ENCODE results near the gene CRB3.

Gene CRB3

DNA sequence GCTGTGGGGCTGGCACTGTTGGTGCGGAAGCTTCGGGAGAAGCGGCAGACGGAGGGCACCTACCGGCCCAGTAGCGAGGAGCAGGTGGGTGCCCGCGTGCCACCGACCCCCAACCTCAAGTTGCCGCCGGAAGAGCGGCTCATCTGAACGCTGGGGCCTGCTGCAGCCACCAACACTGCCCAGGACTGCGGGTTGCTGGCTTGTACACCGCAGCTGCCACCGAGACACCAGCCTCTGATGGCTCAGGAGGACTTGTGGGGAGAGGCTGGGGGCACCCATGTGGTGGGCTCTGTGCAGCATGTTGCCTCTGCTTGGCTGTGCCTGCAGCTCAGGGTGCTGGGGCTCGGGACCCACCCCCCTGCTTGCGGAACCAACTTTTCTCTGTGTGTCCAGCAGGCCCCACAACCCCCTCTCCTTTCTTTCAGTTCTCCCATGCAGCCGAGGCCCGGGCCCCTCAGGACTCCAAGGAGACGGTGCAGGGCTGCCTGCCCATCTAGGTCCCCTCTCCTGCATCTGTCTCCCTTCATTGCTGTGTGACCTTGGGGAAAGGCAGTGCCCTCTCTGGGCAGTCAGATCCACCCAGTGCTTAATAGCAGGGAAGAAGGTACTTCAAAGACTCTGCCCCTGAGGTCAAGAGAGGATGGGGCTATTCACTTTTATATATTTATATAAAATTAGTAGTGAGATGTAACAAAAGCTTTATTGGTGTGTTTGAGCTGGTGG, 2.6 kb downstream of the CRB3 start:
- no peak for DNase-seq (ENCODE audit: low read depth, low spot score)

DNA sequence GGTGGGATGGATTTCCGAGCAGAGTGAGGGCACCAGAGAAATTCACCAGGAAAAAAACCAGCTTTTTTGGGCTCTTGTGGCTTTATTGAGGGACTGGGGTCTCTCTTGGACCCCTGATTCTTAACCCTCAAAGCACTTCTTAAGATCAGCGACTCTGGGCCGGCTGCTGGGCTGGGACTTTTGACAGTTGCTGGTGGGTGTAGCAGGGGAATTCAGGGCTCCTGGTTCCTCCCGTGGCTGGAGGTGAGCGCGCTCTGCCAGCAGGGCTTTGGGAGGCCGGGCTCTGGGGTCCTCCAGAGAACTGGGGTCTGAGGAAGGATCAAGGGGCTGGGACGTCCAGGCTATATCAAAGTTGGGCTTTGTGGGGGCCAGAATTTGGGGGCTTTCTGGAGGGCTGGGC, 3.3 kb downstream of the CRB3 start:
- DNase-seq (ENCODE audit: low read depth, low spot score), result no peak

DNA sequence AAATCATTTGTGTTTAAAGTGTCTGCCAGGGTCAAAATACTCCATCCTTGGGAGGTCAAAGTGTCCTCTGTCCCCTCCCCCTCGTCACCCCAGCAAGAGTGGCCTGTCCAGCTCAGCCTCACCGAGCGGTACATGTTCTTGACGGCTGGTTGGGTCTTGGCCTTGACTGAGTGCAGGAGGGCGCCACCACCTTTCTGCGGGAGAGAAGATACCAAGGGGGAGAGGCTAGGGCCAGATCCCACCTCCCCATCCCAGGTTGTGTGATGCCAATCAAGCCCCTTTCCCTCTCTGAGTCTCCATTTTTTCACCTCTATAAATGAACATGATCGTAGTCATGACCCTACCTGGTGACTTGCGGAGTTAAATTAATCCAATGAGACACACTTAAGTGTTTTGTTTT, 6.1 kb downstream of the CRB3 start:
- DNase-seq (ENCODE audit: low read depth, low spot score), result no peak

GRCh38 chr19:6471076-6471475, 7.0 kb downstream of the CRB3 start:
- DNase-seq (ENCODE audit: low read depth, low spot score), result no peak

DNA sequence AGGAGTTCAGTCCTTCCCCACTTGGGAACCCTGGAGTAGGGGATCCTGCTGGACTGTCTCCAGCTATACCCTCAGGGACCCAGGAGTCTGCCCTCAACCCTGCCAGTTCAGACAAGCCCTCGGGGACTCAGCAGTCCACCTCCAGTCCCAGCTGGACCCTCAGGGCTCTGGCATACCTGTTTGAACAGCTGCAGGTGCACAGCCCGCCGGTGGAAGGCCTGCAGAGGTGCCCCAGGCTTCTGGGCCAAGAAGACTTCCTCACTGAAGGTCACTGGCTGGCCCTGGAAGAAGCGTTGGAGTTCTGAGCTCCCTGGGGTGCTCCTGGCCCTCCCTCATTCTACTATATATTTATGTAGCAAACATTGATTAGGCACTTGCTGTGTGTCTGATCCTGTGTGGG, 8.6 kb downstream of the CRB3 start:
- no peak for DNase-seq (ENCODE audit: low read depth, low spot score)

GRCh38 chr19:6473647-6474046, 9.6 kb downstream of the CRB3 start:
- DNase-seq (ENCODE audit: low read depth, low spot score), result no peak

DNA sequence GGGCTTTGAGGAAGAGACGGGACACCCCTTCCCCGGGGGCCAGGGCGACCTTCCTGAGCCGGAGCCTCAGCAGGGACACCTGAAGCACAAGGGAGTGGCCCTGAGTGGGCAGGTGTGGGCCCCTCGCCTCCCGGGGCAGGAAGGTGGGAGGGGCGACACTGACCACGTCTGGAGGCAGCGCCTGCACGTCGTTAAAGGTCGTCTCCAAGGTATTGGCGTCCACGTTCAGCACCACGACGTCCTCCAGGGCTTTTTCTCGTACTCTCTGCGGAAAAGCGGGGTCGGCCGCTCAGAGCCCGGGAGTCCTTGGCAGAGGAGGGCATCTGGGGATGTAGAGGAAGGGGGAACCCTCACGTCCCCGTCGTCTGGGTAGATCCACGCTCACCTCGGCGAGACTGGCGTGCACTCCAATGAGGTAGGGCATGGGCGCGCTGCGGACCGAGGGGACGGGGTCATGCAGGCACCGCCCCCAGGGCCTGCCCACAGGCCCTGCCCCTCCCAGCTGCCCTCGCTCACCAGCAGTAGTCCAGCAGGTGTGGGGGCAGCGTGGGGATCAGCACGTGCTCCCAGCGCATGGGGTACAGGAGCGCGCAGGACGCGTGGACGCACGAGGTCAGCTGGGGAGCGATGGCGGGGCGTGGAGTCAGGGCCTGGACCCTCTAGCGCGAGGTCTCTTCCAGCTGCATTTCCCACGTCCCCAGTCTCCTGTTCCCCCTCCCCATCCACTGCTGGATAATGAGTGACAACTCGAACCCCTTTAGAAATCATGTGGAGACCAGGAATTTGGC, 11.4 kb downstream of the CRB3 start:
- no peak for DNase-seq (ENCODE audit: low read depth, low spot score)

DNA sequence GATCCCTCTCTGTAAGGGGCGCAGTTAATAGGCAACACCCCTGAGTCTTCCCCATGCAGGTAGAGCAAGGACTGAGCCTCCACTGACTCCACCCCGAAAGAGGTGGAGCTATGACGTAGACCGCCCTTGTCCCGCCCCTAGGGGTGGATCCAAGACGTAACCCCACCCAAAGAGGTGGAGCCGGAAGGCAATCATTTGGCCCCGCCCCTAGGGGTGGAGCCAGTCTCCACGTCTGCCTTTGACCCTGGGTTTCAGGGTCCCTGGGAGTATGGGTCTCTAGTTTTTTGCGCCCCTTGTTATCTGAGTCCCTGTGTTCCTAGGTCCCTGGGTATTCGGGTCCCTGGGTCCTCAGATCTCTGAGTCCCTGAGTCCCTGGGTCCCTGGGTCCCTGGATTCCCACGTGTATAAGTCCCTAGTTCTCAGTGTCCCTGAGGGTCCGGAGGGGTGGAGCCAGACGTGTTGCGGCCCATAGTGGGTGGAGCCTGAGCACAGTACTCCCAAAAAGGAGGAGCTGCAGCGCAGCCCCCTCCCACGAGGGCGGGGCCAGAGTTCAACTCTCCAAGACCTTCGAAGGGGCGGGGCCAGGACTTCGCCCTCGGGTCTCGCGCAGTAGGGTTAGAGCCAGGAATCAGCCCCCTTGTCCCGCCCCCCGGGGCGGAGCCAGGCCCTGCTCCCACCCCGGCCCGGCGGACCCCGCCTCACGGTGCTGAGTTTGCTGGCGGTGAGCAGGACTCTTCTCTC, 12.3 kb downstream of the CRB3 start:
- DNase-seq (ENCODE audit: low read depth, low spot score), result peak; percentile 34

DNA sequence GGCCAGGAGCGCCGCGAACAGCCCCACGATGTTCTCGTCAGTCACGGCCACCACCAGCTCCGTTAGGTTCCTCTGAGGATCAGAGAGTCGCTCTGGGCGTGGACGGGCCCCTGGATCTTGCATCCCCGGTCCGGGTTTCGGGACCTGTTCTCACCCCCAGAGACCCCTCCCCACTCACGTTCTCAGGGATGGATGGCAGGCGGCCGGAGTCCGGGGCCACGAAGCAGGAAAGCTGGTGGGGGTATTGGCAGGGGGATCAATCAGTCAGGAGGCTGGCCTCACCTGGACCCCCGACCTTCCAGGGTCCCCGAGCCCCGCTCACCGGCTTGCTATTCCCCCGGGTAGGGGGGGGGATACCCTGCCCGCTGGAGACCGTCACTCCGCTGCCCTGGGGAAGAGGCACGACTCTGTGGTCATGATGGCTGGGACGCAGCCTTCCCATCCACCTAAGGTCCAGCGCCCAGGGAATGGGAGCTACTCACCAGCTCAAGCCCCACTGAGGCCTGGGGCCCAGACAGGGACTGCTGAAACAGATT, 12.9 kb downstream of the CRB3 start:
- DNase-seq (ENCODE audit: low read depth, low spot score), result no peak

DNA sequence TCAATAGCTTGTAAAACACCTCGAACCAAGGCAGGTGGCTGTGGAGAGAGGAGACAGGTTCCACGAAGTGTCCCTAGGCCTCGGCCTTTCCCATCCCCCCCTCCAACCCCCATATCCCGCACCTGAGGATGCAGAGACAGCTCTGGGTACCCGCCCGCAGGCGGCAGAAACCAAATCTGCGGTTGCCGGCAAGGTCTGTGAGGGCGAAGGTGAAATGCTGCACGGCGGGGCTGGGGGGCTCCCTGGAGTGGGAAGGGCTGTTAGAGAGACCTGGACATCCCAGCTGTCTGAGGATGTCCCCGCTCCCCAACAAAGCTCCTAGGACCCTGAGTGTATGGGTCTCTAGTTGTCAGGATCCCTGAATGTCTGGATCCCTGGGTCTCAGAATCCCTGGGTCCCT, 14.7 kb downstream of the CRB3 start:
- DNase-seq (ENCODE audit: low read depth, low spot score), result no peak

- DNase-seq (ENCODE audit: low read depth, low spot score), result no peak
These were observed 15.8 kb downstream of the CRB3 start for GRCh38 chr19:6479836-6480398.

DNA sequence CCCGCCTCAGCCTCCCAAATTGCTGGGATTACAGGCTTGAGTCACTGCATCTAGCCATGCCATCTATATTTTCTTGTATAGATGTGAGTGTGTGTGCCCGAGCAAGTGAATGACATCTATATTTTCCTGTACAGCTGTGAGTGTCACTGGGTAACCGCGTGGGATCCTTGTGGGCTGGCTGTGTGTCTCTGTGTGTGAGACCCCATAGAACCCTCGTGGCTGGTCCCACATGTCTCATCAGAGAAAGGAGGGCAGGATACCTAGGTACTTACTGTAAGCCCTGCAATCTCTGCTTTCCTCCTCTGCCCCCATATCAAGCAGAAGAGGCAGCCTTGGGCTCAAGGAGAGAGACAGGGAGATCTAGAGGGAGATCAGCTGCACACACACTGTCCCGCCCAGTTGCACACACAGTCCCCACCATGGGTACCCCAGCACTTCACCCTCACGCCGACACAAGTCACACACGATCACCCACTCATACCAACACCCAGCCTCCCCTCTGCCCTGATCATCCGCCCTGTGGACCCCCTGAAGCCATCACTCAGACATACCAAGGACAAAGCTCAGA, 16.9 kb downstream of the CRB3 start:
- no peak for DNase-seq (ENCODE audit: low read depth, low spot score)

GRCh38 chr19:6481541-6482342, 17.7 kb downstream of the CRB3 start, which contains the start of gene DENND1C:
DENND1C (minus strand) TSS chr19:6481787; CDS start chr19:6481695, 92 bp downstream.
- DNase-seq (ENCODE audit: low read depth, low spot score), result no peak

GRCh38 chr19:6482343-6482686, 18.2 kb downstream of the CRB3 start:
- no peak for DNase-seq (ENCODE audit: low read depth, low spot score)

GRCh38 chr19:6483235-6483634, 19.2 kb downstream of the CRB3 start:
- DNase-seq (ENCODE audit: low read depth, low spot score), result no peak

DNA sequence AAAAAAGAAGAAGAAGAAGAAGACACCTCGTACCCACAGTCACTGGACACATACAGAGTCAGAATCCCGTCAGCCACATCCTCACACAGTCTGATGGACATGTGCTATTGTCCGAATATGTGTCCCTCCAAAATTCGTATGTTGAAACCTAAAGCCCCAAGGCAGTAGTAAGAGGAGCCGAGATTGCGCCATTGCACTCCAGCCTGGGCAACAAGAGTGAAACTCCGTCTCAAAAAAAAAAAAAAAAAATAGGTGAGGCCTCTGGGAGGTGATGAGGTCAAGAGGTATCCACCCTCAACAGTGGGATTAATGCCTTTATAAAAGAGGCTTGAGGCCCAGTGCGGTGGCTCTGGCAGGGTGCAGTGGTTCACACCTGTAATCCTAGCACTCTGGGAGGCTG, 20.2 kb downstream of the CRB3 start:
- no peak for DNase-seq (ENCODE audit: low read depth, low spot score)

GRCh38 chr19:6484831-6485230, 20.8 kb downstream of the CRB3 start:
- DNase-seq (ENCODE audit: low read depth, low spot score), result no peak

DNA sequence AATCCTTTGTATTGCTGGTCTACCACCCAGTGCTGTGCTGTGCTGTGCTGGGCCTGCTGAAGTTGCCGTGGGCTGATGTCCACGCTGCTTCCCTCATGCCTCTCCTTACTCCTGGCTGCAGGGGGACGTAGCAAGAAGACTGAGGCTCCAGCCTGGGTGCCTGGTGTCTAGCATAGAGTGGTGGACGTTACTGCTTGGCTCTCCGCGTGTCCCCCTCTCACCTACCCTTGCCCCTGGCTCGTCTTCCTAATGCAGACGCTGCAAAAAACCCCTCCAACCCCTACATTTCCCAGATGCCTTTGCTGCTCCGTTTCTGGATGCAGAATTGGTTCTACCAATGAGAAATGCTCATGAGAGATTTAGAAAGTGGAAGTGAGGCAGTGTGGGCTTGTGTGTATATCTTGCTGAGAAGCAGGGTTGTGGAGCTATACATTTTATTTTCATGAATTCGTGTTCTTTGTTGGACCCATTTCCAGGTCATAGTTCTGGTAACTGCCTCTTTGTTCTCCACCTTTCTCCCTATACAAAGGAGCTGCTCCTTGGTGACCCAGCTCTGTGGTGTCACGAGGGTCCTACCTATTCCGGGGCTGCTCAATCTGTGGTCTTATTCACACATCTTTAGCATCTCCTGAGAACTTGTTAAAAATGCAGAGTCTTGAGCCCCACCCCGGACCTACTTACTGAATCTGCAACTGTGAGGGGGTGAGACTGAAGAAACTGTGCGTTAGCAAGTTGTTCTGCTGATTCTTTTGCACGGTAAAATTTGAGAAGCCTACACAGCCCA, 25.4 kb downstream of the CRB3 start:
- no peak for DNase-seq (ENCODE audit: low read depth, low spot score)

DNA sequence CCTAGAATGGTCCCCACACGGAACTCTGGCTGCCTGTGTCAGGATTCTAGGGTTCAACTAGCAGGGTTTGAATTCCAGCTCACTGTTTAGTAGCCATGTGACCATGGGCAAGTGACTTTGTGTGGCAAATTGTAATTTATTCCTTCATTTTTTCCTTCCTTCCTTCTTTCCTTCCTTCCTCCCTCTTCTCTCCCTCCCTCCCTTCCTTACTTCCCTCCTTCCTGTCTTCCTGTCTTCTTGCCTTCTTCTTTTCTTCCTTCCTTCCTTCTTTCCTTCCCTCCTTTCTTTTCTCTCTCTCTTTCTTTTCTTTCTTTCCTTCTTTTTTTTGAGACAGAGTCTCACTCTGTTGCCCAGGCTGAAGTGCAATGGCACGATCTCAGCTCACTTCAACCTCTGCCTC, 26.1 kb downstream of the CRB3 start:
- DNase-seq (ENCODE audit: low read depth, low spot score), result no peak

Measured in activated CD4-positive, CD25-positive, alpha-beta regulatory T cell treated with anti-CD3 and anti-CD28 coated beads, Interleukin-2, amount 50 U/mL, for 16 hours (primary cell).